NOMO-1 (cell line): Measurements from ENCODE around the gene GPX2.
"Not testable (repeated sequence)": the region's sequence is repeated elsewhere in the genome, so short reads cannot be mapped to it uniquely, and the experiment has no call there.

Experiments
- DNase-seq, 2 experiments: peaks; one replicate each; lab custom pipeline; 2025; ENCODE audit not compliant: unreplicated experiment in 2 of 2; lab: John Stamatoyannopoulos, UW

The GPX2 gene

GRCh38 chr14:64915029-64915424, 27.5 kb downstream of the GPX2 start:
- no peak for DNase-seq

- peak; percentile 92 to 94 for DNase-seq
Observed at GRCh38 chr14:64914237-64915028, 28.1 kb downstream of the GPX2 start, which contains the start of gene CHURC1. Gene CHURC1, plus strand, starts transcription at chr14:64914455. Its CDS starts 41 bp downstream, at chr14:64914496.

GRCh38 chr14:64913477-64913876, 29.1 kb downstream of the GPX2 start:
- not testable (repeated sequence) for DNase-seq

GRCh38 chr14:64912261-64912660, 30.3 kb downstream of the GPX2 start:
- no peak for DNase-seq

- no peak for DNase-seq
Observed at GRCh38 chr14:64910847-64911495, 31.6 kb downstream of the GPX2 start.

- DNase-seq, result no peak
Observed at GRCh38 chr14:64906022-64906421, 36.5 kb downstream of the GPX2 start.

GRCh38 chr14:64899958-64900357, 42.6 kb downstream of the GPX2 start:
- DNase-seq, result no peak

GRCh38 chr14:64891839-64892375, 50.6 kb downstream of the GPX2 start:
- DNase-seq, result peak in 1 of 2 experiments; percentile 68

- peak in 1 of 2 experiments; percentile 13 for DNase-seq
Observed at GRCh38 chr14:64891173-64891838, 51.2 kb downstream of the GPX2 start.

GRCh38 chr14:64889352-64889751, 53.2 kb downstream of the GPX2 start:
- no peak for DNase-seq
